HEK293T (cell line): ENCODE measurements around the gene SYS1.

Source experiments
- CTCF ChIA-PET: fragments of 350-600 bp; formaldehyde crosslinking; extraction: SDS; loops from one replicate; lab custom pipeline; 2021; ENCODE audit warnings: antibody characterized with exemption, inconsistent platforms; lab: Yijun Ruan, JAX
- POLR2A ChIA-PET: fragments of 350-600 bp; formaldehyde crosslinking; extraction: SDS; loops from one replicate; lab custom pipeline; 2020; ENCODE audit warnings: antibody characterized with exemption, inconsistent platforms; lab: Yijun Ruan, JAX
- DNase-seq: peaks from one replicate; pipeline ENCODE4 v3.0.0; 2012; ENCODE audit warnings: mixed read lengths; ENCODE audit errors: extremely low spot score
- ARNT ChIP-seq: fragments of 450-650 bp; IDR thresholded peaks from 2 replicates; pipeline ENCODE4 v1.6.1; 2017; ENCODE audit warnings: mild to moderate bottlenecking
- BHLHE40 ChIP-seq: fragments of 450-650 bp; IDR thresholded peaks from 2 replicates; pipeline ENCODE4 v1.6.1; 2016; ENCODE audit warnings: mild to moderate bottlenecking, moderate library complexity, borderline replicate concordance
- CTBP1 ChIP-seq: fragments of 450-650 bp; IDR thresholded peaks from 2 replicates; pipeline ENCODE4 v1.6.1; 2016; ENCODE audit warnings: borderline replicate concordance
- ELF4 ChIP-seq: fragments of 450-650 bp; IDR thresholded peaks from 2 replicates; pipeline ENCODE4 v1.6.1; 2017; ENCODE audit warnings: antibody characterized with exemption
- FOXA1 ChIP-seq: fragments of 450-650 bp; IDR thresholded peaks from 2 replicates; pipeline ENCODE4 v1.6.1; 2016; ENCODE audit warnings: mild to moderate bottlenecking
- FOXK2 ChIP-seq: fragments of 450-650 bp; IDR thresholded peaks from 2 replicates; pipeline ENCODE4 v1.6.1; 2016; ENCODE audit warnings: mild to moderate bottlenecking
- FOXM1 ChIP-seq: fragments of 450-650 bp; IDR thresholded peaks from 2 replicates; pipeline ENCODE4 v1.6.1; 2017; ENCODE audit warnings: mild to moderate bottlenecking, borderline replicate concordance
- HDGF ChIP-seq: fragments of 450-650 bp; IDR thresholded peaks from 2 replicates; pipeline ENCODE4 v1.6.1; 2017; ENCODE audit warnings: antibody characterized with exemption, borderline replicate concordance
- L3MBTL2 ChIP-seq: fragments of 450-650 bp; conservative IDR thresholded peaks from 2 replicates; pipeline ENCODE4 v1.6.1; 2016; ENCODE audit warnings: mild to moderate bottlenecking
- LEF1 ChIP-seq: fragments of 450-650 bp; IDR thresholded peaks from 2 replicates; pipeline ENCODE4 v1.6.1; 2017; ENCODE audit warnings: mild to moderate bottlenecking, borderline replicate concordance
- NFRKB ChIP-seq: fragments of 450-650 bp; IDR thresholded peaks from 2 replicates; pipeline ENCODE4 v1.6.1; 2016; ENCODE audit warnings: mild to moderate bottlenecking, moderate library complexity
- SP1 ChIP-seq: fragments of 450-650 bp; IDR thresholded peaks from 2 replicates; pipeline ENCODE4 v1.6.1; 2017
- SUZ12 ChIP-seq: fragments of 450-650 bp; IDR thresholded peaks from 2 replicates; pipeline ENCODE4 v1.6.1; 2016; ENCODE audit warnings: mild to moderate bottlenecking
- TARDBP ChIP-seq: fragments of 450-650 bp; IDR thresholded peaks from 2 replicates; pipeline ENCODE4 v1.6.1; 2016
- ZNF384 ChIP-seq: fragments of 450-650 bp; IDR thresholded peaks from 2 replicates; pipeline ENCODE4 v1.6.1; 2016
- TF ChIP-seq, protein P1 (sequence below): fragments of 450-650 bp; IDR thresholded peaks from 2 replicates; pipeline ENCODE4 v1.6.1; 2016

The SYS1 gene

DNA sequence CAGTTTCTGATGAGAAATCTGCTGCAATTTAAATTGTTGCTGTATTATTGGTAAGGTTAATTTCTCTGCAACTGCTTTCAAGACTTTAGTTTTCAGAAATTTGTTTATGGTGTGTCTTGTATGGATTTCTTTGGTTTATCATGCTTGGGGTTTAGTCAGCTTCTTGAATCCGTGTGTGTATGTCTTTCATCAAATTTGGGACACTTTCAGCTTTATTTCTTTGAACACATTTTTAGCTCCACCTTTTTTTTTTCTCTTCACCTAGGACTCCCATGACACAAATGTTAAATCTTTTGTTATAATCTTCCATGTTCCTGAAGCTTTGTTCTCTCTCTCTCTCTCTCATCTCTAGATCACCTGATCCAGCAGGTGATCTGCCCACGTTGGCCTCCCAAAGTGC lies 28.6 kb downstream of the SYS1 start:
- ChIA-PET POLR2A (no interaction called here), CTCF (interaction anchor here (1.3 kb wide), 1 partner anchor 17 kb away, joined by 5 read pairs; no protein-coding TSS in a partner anchor)
- TF ChIP-seq ELF4: no peak
- TF ChIP-seq CTBP1: no peak
- TF ChIP-seq, protein P1, sequence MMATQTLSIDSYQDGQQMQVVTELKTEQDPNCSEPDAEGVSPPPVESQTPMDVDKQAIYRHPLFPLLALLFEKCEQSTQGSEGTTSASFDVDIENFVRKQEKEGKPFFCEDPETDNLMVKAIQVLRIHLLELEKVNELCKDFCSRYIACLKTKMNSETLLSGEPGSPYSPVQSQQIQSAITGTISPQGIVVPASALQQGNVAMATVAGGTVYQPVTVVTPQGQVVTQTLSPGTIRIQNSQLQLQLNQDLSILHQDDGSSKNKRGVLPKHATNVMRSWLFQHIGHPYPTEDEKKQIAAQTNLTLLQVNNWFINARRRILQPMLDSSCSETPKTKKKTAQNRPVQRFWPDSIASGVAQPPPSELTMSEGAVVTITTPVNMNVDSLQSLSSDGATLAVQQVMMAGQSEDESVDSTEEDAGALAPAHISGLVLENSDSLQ: no peak

DNA sequence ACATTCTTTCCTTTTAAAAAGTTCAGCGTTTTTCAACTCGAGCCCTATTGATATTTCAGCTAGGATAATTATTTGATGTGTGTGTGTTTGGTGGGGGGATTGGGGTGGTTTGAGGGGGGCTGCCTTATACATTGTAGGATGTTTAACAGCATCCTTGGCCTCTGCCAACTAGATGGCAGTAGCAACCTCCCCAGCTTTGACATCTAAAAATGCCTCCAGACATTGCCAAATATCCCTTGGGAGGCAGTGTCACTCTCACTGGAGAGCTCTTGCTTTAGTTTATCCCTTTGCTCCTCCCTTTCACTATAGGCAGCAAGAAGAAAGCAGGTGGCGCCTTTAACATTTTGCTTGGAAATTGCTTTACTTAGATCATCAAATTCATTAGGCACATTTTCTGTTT lies 29.8 kb downstream of the SYS1 start:
- DNase-seq: no peak
- TF ChIP-seq HDGF (no peak), NFRKB (no peak), CTBP1 (no peak), ZNF384 (no peak), ELF4 (no peak), FOXK2 (no peak), LEF1 (no peak), TARDBP (no peak)
- TF ChIP-seq, protein P1: no peak
- POLR2A ChIA-PET: interaction anchor here (1.2 kb wide), 1 partner anchor 15 kb away, joined by 3 read pairs; no protein-coding TSS in a partner anchor
- CTCF ChIA-PET: interaction anchor here (0.7 to 1.3 kb wide), 2 partner anchors 42 to 44 kb away, joined by 3 to 6 read pairs; no protein-coding TSS in a partner anchor

More for the DNA sequence above, 28.6 kb downstream of the SYS1 start:
- no peak for DNase-seq

DNA sequence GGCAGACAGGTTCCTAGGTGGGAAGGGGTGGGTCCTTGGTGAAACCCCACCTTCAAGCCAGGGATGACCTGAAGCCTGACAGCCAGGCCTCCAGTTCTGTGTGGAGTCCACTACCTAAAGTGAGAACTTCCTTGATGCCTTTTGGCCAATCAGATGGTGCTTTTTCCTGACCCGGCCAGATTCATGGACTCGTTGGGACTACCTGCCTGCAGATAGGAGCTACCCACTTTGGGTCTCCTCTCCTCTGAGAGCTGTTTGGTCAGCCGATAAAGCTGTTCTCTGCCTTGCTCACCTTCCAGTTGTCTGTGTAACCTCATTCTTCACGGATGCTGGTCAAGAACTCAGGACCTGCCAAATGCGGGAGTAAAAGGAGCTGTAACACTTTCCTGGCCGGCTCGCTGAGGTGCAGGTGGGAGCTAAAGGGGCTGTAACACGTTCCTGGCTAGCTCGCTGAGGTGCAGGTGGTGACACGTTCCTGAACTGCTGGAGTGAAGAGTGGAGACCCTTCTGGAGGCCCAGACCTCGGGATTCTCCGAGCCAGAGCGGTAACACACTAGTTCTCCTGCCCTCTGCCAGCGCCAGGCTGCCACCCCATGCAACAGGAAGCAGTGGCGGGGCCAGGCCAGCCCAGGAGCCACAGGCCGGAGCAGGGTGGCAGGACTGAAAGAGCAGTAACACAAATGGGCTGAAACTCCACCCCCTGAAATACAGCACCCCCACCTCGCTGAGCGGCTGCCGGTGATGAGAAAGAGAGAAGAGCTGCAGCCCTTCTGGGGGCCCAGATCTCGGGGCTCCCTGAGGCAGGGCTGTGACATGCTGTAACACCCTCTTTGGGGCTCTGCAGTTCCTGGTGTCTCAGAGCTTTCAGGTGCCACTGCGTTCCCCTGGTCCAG lies 31.5 kb downstream of the SYS1 start:
- CTCF ChIA-PET: interaction anchor here (1.6 kb wide), 1 partner anchor 12 kb away, joined by 3 read pairs; no protein-coding TSS in a partner anchor

DNA sequence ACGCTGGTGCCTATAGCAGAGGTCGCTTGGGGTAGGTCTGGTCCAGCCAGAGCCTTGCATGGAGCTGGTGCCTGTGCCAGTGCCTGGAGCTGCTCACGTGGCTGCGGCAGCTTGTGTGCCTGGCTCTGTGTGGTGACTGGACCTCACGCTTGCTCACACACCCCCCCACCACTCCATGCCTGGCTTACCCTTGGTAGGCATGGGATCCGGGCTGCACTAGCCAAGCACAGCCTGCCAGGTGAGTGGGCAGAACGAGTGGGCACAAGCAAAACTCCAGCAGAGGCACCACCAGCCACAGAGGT lies 32.1 kb downstream of the SYS1 start:
- ChIA-PET POLR2A (interaction anchor here (1.3 to 1.9 kb wide), 2 partner anchors 11 to 21 kb away, joined by 6 to 7 read pairs; partner anchors contain the start of gene PIGT), CTCF (interaction anchor here (1.6 kb wide), 1 partner anchor 11 kb away, joined by 3 read pairs; no protein-coding TSS in a partner anchor)
- DNase-seq: no peak
- TF ChIP-seq FOXM1 (no peak), LEF1 (no peak), FOXA1 (no peak), FOXK2 (no peak), BHLHE40 (no peak), ELF4 (no peak), SP1 (no peak), NFRKB (no peak), ARNT (no peak), SUZ12 (no peak), HDGF (no peak), ZNF384 (no peak), CTBP1 (no peak), L3MBTL2 (no peak), TARDBP (no peak)
- TF ChIP-seq, protein P1: no peak

More for the DNA sequence above, 31.5 kb downstream of the SYS1 start:
- DNase-seq: no peak
- POLR2A ChIA-PET: interaction anchor here (1.3 to 1.9 kb wide), 2 partner anchors 11 to 21 kb away, joined by 6 to 7 read pairs; partner anchors contain the start of gene PIGT
- no peak for TF ChIP-seq LEF1
- no peak for TF ChIP-seq FOXM1
- no peak for TF ChIP-seq FOXK2
- TF ChIP-seq FOXA1: no peak
- TF ChIP-seq ARNT: no peak
- TF ChIP-seq ZNF384: no peak
- no peak for TF ChIP-seq CTBP1
- no peak for TF ChIP-seq ELF4
- no peak for TF ChIP-seq L3MBTL2
- TF ChIP-seq HDGF: no peak
- TF ChIP-seq, protein P1: no peak
- no peak for TF ChIP-seq SP1
- TF ChIP-seq TARDBP: no peak
- TF ChIP-seq SUZ12: no peak
- TF ChIP-seq NFRKB: no peak
- TF ChIP-seq BHLHE40: no peak

DNA sequence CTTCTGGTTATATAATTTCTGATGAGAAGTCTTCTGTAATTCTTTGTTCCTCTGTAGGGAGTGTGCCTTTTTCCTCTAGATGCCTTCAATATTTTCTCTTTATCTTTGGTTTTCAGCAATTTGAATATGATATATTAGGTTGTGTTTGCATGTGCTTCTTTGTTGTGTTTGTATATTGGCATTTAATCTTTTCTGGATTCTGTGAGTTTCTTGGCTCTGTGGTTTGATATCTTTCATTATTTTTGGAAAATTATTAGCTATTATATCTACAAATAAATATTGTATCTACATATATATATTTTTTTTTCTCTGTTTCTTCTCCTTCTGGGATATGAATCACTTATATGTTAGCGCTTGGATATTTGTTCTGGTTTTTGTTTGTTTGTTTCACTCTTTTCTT lies 36.1 kb downstream of the SYS1 start:
- TF ChIP-seq HDGF: no peak
- TF ChIP-seq ARNT: no peak
- TF ChIP-seq ZNF384: no peak
- no peak for TF ChIP-seq L3MBTL2
- TF ChIP-seq LEF1: no peak
- TF ChIP-seq SUZ12: no peak

More for the DNA sequence above, 36.1 kb downstream of the SYS1 start:
- ChIA-PET CTCF (no interaction called here), POLR2A (no interaction called here)
- no peak for DNase-seq
